Activated CD8-positive, alpha-beta T cell treated with anti-CD3 and anti-CD28 coated beads, Interleukin-2, amount 10 ng/mL, durations not matched to agents 7 days and 5 days (primary cell): ENCODE results near the gene PRX. TPM values are rescaled to one million over a fixed set of nuclear protein-coding genes. Genes with fewer than 3 reads are reported as not detected.

ENCODE experiments used
- ATAC-seq: fragments of 150-1000 bp; cut with Tn5 transposase; one replicate; pipeline ENCODE4 v1.10.0; 2021; ENCODE audit warnings: moderate library complexity
- CTCF ChIA-PET: fragments of 350-600 bp; sonication (Branson Sonifier 250); formaldehyde crosslinking; loops from one replicate; lab custom pipeline; 2021; ENCODE audit warnings: antibody characterized with exemption; lab: Charles Lee
- POLR2A ChIA-PET: fragments of 350-600 bp; sonication (Branson Sonifier 250); formaldehyde crosslinking; loops from one replicate; lab custom pipeline; 2021; ENCODE audit warnings: antibody characterized with exemption; lab: Charles Lee
- DNase-seq: peaks from one replicate; pipeline ENCODE4 v3.0.0-alpha.2; 2020
- H3K27ac Mint-ChIP-seq: one replicate; pipeline ENCODE4 v1.8.0; 2021; ENCODE audit warnings: mild to moderate bottlenecking, mixed read lengths
- H3K27me3 Mint-ChIP-seq: one replicate; pipeline ENCODE4 v1.8.0; 2021; ENCODE audit warnings: low read depth, mixed read lengths
- H3K36me3 Mint-ChIP-seq: one replicate; pipeline ENCODE4 v1.8.0; 2021; ENCODE audit warnings: low read depth, mixed read lengths
- H3K4me1 Mint-ChIP-seq: one replicate; pipeline ENCODE4 v1.8.0; 2021; ENCODE audit warnings: low read depth, mixed read lengths
- H3K4me3 Mint-ChIP-seq: one replicate; pipeline ENCODE4 v1.8.0; 2021; ENCODE audit warnings: mild to moderate bottlenecking, mixed read lengths
- H3K9me3 Mint-ChIP-seq: one replicate; pipeline ENCODE4 v1.8.0; 2022; ENCODE audit warnings: mixed read lengths; ENCODE audit not compliant: insufficient read depth
- total RNA-seq, 2 experiments: library from RNA; stranded (reverse); gene quantifications; one replicate each; pipeline ENCODE4 v1.2.3, GENCODE V29; 2021

PRX gene
- total RNA-seq, 2 experiments from 2014 or later = 0.84 to 1.1 TPM

DNA sequence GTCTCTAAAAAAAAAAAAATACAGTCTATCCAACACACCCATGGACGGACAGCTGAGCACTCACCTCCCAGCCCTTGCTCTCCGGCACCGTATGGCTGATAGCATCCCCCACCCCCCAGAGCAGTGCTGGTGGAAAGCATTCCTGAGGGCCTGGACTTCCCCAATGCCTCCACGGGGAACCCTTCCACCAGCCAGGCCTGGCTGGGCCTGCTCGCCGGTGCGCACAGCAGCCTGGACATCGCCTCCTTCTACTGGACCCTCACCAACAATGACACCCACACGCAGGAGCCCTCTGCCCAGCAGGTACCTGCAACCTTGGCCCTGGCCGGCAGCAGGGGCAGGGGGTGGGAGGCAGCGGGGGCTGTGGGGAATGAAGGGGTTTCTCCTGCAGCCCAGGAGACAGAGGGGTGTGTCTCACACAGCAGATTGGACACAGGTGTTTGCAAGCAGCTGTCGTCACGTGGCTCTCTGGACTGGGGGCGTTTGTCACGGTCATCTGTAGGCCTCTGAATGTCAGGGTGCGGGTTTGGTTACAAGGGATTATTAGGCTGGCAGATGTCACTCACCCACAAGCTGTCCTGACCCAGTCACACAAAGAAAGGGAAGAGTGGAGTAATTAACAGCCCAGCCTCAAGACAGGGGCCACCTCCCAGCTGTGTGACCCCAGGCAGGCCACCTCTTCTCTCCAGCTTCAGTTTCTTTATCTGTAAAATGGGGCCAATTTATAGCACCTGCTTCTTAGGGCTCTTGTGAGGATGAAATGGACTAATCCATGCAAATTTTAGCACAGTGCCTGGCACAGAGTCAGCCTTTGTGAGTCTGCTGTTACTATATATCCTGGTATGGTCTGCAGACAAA lies 45.4 kb downstream of the PRX start:
- ChIA-PET CTCF (no interaction called here), POLR2A (no interaction called here)
- H3K27me3 Mint-ChIP-seq = no peaks in the 10 kb centered on the region
- DNase-seq (no peak), ATAC-seq (no peak)
- H3K4me1 Mint-ChIP-seq = peaks cover 21% of the 10 kb centered on the region
- H3K27ac Mint-ChIP-seq = peak overlapping the region; percentile 11
- H3K4me3 Mint-ChIP-seq = no peak overlapping the region
- peaks cover 11% of the 10 kb centered on the region for H3K36me3 Mint-ChIP-seq
- H3K9me3 Mint-ChIP-seq = no peaks in the 10 kb centered on the region

DNA sequence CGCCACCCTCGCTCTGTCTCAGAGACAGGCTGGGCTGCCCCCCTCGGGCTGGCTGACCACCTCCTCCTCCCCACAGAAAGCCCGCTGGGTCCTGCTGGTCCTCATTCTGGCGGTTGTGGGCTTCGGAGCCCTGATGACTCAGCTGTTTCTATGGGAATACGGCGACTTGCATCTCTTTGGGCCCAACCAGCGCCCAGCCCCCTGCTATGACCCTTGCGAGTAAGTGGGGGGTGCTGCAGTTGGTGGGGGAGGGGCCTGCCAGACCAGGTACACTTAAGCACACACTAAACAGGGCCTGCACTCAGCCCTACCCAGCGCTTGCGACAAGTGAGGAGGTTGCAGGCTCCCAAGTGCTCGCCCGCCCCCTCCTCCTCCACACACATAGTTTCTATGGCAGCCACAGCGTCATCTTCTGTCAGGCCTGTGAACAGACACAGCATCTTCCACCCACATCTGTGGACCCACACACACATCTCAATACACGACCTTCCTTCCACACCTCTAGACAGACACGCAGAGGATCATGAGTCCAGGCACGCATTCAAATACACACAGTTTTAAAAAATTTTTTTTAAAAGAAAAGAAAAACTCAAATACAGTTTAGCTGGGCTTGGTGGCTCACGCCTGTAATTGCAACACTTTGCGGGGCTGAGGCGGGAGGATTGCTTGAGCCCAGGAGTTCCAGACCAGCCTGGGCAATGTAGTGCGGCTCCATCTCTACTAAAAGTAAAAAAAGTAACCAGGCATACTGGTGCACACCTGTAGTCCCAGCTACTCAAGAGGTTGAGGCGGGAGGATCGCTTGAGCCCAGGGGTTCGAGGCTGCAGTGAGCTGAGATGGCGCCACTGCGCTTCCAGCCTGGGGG lies 46.2 kb downstream of the PRX start:
- Mint-ChIP-seq H3K9me3 (no peaks in the 10 kb centered on the region), H3K4me1 (peaks cover 24% of the 10 kb centered on the region), H3K4me3 (no peak overlapping the region), H3K27me3 (no peaks in the 10 kb centered on the region), H3K36me3 (peaks cover 11% of the 10 kb centered on the region), H3K27ac (no peak overlapping the region)
- ChIA-PET CTCF (no interaction called here), POLR2A (no interaction called here)
- no peak for DNase-seq
- ATAC-seq = no peak

DNA sequence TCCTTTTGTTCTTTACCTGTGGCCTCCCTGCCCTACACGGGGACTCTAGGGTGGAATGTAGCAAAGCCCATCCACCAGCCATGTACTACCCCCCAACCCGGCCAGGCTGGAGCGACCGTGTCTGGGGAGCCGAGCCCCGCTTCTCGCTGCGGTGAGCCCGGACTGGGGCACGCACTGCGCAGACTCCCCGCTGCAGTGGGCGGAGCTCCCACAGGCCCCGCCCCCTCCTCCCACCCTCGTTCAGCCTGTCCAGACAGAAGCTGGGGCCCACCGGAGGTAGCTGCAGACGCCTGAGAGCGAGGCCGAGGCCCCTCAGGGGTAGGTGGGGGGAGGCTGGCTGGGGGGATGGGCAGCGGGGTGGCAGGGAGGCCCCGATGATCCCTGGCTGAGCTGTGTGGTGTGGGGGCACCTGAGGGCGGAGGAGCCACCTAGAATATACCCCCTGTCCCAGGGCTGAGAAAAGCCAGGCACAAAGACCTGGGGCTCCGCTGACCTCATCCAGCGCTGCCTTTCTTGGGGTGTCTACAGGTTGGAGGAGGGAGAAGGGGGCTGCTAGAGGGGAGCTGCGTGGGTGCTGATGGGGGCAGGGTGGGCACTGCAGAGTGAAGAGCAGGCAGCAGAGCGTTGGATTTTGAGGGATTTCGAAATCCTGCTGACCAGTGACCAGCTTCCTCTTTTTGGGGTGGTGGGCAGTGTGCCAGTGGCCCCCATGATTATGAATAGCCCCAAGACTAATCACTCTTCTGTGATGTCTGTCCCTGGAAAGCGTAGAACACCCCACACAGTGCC lies 47.4 kb downstream of the PRX start:
- Mint-ChIP-seq H3K27ac (no peak overlapping the region), H3K4me3 (peak overlapping the region; percentile 58), H3K4me1 (peaks cover 24% of the 10 kb centered on the region), H3K36me3 (peaks cover 10% of the 10 kb centered on the region), H3K27me3 (no peaks in the 10 kb centered on the region), H3K9me3 (no peaks in the 10 kb centered on the region)
- ChIA-PET POLR2A (no interaction called here), CTCF (interaction anchor here (1.8 kb wide), 1 partner anchor 61 kb away, joined by 7 read pairs; no protein-coding TSS in a partner anchor)
- DNase-seq (peak; percentile 49), ATAC-seq (peak; percentile 73)

DNA sequence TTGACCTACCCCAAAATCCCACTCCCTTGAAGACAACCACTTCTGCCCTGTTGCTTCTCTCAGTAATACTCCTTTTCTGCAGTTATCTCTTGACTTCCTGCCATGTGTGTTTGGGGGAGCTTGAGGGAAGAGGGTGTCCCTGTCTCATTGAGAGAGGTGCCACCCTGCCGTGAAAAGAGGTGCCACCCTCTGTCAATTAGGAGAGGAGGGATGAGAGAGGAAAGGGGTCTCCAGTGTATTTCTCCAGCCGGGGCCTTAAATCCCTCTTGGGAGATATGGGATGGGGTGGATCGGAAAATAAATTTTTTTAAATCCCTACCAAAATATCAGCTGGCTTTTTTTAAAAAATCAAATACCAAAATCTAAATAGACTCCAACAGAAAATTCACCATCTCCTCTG lies 48.2 kb downstream of the PRX start:
- peaks cover 24% of the 10 kb centered on the region for H3K4me1 Mint-ChIP-seq
- H3K27me3 Mint-ChIP-seq = no peaks in the 10 kb centered on the region
- H3K4me3 Mint-ChIP-seq = no peak overlapping the region
- no peak for DNase-seq
- H3K36me3 Mint-ChIP-seq = peaks cover 8% of the 10 kb centered on the region
- POLR2A ChIA-PET = no interaction called here
- CTCF ChIA-PET = interaction anchor here (1.6 to 1.8 kb wide), 2 partner anchors 60 to 270 kb away, joined by 3 to 7 read pairs; no protein-coding TSS in a partner anchor
- H3K27ac Mint-ChIP-seq = no peak overlapping the region
- H3K9me3 Mint-ChIP-seq = no peaks in the 10 kb centered on the region
- ATAC-seq = no peak

DNA sequence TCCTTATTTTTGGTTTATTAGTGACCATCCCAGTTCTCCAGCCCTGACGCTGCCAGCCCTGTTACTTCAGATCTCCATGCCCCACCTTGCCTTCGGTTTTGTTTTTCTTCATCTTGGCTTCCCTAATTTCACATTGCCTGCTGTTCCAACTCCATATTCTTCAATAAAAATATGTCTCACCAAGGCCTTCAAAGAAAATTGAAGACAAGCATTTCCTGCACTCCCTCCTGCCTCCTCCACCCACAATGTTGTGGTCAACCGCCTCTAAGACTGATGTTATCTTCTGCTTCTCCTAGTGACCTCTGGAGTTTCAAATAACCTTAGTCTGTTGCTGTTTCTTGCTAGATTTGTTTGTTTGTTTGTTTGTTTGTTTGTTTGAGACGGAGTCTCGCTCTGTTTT lies 50.1 kb downstream of the PRX start:
- POLR2A ChIA-PET = no interaction called here
- peak; percentile 55 for ATAC-seq
- DNase-seq = peak; percentile 54
- peak overlapping the region; percentile 71 for H3K27ac Mint-ChIP-seq
- H3K9me3 Mint-ChIP-seq = no peaks in the 10 kb centered on the region
- no peaks in the 10 kb centered on the region for H3K27me3 Mint-ChIP-seq
- peaks cover 32% of the 10 kb centered on the region for H3K4me1 Mint-ChIP-seq
- CTCF ChIA-PET = interaction anchor here (1.6 kb wide), 1 partner anchor 272 kb away, joined by 3 read pairs; no protein-coding TSS in a partner anchor
- peaks cover 9% of the 10 kb centered on the region for H3K36me3 Mint-ChIP-seq
- H3K4me3 Mint-ChIP-seq = peak overlapping the region; percentile 21

DNA sequence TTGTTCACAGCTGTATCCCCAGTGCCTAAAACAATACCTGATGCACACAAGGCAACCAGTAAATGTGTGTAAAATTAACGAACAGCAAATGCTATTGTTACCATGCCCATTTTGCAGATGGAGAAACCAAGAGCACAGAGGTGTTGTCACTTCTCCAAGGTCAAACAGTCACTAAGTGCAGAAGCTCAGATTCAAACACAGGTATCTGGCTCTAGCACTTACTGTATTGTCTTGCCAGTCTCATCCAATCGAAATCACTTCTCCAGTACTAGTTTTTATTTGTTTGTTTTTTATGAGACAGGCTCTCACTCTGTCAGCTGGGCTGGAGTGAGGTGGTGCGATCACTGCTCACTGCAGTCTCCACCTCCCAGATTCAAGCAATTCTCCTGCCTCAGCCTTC lies 51.0 kb downstream of the PRX start:
- ATAC-seq (no peak), DNase-seq (no peak)
- Mint-ChIP-seq H3K9me3 (no peaks in the 10 kb centered on the region), H3K27ac (no peak overlapping the region), H3K4me3 (no peak overlapping the region), H3K36me3 (peaks cover 9% of the 10 kb centered on the region), H3K4me1 (peaks cover 38% of the 10 kb centered on the region), H3K27me3 (no peaks in the 10 kb centered on the region)
- ChIA-PET CTCF (no interaction called here), POLR2A (interaction anchor here (0.6 kb wide), 1 partner anchor 853 kb away, joined by 3 read pairs; no protein-coding TSS in a partner anchor)

DNA sequence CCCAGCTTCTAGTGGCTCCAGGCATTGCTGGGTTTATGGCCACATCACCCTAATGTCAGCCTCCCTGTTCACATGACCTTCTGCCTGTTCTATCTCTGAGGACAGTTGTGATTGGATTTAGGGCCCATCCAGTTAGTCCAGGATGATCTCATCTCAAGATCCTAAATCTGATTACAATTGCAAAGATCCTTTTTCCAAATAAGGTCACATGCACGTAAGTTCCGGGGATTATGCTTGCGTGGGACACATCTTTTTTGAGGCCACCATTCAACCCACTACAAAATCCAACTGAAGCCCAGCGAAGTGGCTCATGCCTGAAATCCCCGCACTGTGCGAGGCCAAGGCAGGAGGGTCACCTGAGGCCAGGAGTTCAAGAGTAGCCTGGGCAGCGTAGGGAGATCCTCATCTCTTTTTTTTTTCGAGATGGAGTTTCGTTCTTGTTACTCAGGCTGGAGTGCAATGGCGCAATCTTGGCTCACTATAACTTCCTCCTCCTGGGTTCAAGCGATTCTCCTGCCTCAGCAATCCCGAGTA lies 52.4 kb downstream of the PRX start:
- ChIA-PET CTCF (no interaction called here), POLR2A (no interaction called here)
- no peak overlapping the region for H3K27ac Mint-ChIP-seq
- no peak overlapping the region for H3K4me3 Mint-ChIP-seq
- no peaks in the 10 kb centered on the region for H3K27me3 Mint-ChIP-seq
- H3K36me3 Mint-ChIP-seq = peaks cover 5% of the 10 kb centered on the region
- H3K4me1 Mint-ChIP-seq = peaks cover 49% of the 10 kb centered on the region
- no peak for ATAC-seq
- DNase-seq = no peak
- H3K9me3 Mint-ChIP-seq = no peaks in the 10 kb centered on the region

DNA sequence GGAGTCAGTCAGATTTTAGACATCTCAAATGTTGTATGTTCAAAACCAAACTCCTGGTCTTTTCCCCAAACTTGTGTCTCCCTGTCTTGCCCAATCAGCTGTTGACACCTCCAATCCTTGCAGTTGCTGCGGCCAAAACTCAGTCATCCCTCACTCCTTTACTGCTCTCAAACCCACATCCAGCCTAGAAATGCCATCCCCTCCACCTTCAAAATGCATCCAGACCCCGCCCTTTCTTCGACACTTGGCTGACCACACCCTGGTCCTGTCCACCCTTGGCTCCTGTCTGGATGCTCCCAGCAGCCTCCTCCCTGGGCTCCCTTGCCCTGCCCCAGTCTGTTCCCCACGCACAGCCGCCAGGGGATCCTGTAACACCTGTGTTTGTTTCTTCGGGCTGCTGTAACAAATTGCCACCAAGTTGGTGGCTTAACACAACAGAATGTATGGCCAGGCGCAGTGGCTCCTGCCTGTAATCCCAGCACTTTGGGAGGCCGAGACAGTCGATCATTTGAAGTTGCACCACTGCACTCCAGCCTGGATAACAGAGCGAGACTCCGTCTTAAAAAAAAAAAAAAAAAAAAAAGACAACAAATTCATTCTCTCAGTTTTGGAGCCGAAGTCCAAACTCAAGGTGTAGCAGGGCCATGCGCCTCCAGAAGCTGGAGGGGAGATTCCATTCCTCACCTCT lies 53.0 kb downstream of the PRX start:
- CTCF ChIA-PET = no interaction called here
- no peak for ATAC-seq
- H3K4me1 Mint-ChIP-seq = peaks cover 47% of the 10 kb centered on the region
- no peak overlapping the region for H3K4me3 Mint-ChIP-seq
- peak overlapping the region; percentile 1 for H3K27ac Mint-ChIP-seq
- H3K36me3 Mint-ChIP-seq = peaks cover 5% of the 10 kb centered on the region
- DNase-seq = no peak
- no peaks in the 10 kb centered on the region for H3K9me3 Mint-ChIP-seq
- no peaks in the 10 kb centered on the region for H3K27me3 Mint-ChIP-seq
- POLR2A ChIA-PET = no interaction called here

DNA sequence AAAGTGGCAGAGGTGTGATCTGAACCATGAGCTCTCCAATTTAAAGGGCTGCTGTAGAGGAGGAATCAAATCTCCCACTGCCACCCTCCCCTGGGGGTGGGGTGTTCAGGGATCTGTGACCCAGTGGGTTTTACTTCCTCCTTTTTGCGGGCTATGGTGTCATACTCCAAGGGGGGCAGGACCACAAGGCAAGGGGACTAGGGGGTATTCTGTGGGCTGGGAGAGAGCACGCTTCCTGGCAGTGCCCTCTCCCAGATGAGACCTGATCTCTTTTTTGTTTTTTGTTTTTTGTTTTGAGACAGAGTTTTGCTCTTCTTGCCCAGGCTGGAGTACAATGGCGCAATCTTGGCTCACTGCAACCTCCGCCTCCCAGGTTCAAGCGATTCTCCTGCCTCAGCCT lies 54.4 kb downstream of the PRX start:
- no peak overlapping the region for H3K27ac Mint-ChIP-seq
- H3K36me3 Mint-ChIP-seq = peaks cover 3% of the 10 kb centered on the region
- H3K9me3 Mint-ChIP-seq = no peaks in the 10 kb centered on the region
- ChIA-PET POLR2A (no interaction called here), CTCF (no interaction called here)
- ATAC-seq (no peak), DNase-seq (no peak)
- H3K4me3 Mint-ChIP-seq = no peak overlapping the region
- peaks cover 41% of the 10 kb centered on the region for H3K4me1 Mint-ChIP-seq
- no peaks in the 10 kb centered on the region for H3K27me3 Mint-ChIP-seq

DNA sequence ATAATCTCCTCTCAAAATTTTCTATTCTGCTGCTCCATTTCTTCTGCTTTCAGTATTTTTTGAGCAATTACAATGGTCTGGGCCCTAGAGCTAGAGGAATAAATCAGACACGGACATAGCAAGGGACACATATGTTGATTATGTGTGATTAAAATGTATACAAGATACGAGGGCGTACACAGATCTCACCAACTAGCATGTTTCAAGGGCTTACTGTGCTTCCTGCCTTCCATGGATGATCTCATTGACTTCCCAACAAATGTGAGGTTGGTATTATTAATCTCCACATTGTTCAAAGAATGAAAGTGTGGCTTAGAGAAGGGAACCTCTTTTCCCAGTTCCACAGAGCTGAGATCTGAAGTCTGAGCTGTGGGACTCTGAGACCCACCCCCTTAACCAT lies 55.5 kb downstream of the PRX start:
- POLR2A ChIA-PET = no interaction called here

More for the DNA sequence above, 55.5 kb downstream of the PRX start:
- H3K4me1 Mint-ChIP-seq = peaks cover 31% of the 10 kb centered on the region
- no peak for ATAC-seq
- H3K27ac Mint-ChIP-seq = no peak overlapping the region
- no peak for DNase-seq
- no peaks in the 10 kb centered on the region for H3K27me3 Mint-ChIP-seq
- H3K36me3 Mint-ChIP-seq = peaks cover 3% of the 10 kb centered on the region
- CTCF ChIA-PET = no interaction called here
- H3K9me3 Mint-ChIP-seq = no peaks in the 10 kb centered on the region
- no peak overlapping the region for H3K4me3 Mint-ChIP-seq
